GM10248 (cell line): ENCODE measurements around the gene MOV10.

Experiments used
- CTCF ChIA-PET: fragments of 300-600 bp; sonication (Branson Sonifier 250); formaldehyde crosslinking; extraction: SDS; loops from one replicate; lab custom pipeline; 2021; ENCODE audit warnings: antibody characterized with exemption; lab: Yijun Ruan, JAX
- POLR2A ChIA-PET: fragments of 350-650 bp; sonication (Branson Sonifier 250); formaldehyde crosslinking; extraction: SDS; loops from one replicate; lab custom pipeline; 2020; ENCODE audit warnings: antibody characterized with exemption; lab: Yijun Ruan, JAX
- DNase-seq: peaks from one replicate; pipeline ENCODE4 v3.0.0; 2012; ENCODE audit errors: extremely low spot score
- CTCF ChIP-seq: IDR thresholded peaks from 2 replicates; pipeline ENCODE4 v1.5.1; 2012; ENCODE audit warnings: mild to moderate bottlenecking, low read depth; ENCODE audit errors: extremely low read depth, missing control alignments, control extremely low read depth

Gene MOV10

GRCh38 chr1:112695276-112695675, 20.8 kb downstream of the MOV10 start:
- TF ChIP-seq CTCF = no peak
- DNase-seq = no peak
- ChIA-PET POLR2A (no interaction called here), CTCF (interaction anchor here (2.0 to 5.6 kb wide), 2 partner anchors 20 to 193 kb away, joined by 5 to 35 read pairs; partner anchors contain the start of gene MOV10)

GRCh38 chr1:112696578-112697314, 22.3 kb downstream of the MOV10 start:
- DNase-seq = no peak
- ChIA-PET POLR2A (interaction anchor here (0.6 kb wide), 1 partner anchor 75 kb away, joined by 3 read pairs; no protein-coding TSS in a partner anchor), CTCF (interaction anchor here (0.7 to 5.6 kb wide), 5 partner anchors 12 to 195 kb away, joined by 3 to 35 read pairs (median 6); partner anchors contain the start of genes MOV10 and PPM1J)
- TF ChIP-seq CTCF = no peak

- no peak for DNase-seq
- CTCF ChIA-PET = interaction anchor here (1.6 to 5.6 kb wide), 6 partner anchors 11 to 196 kb away, joined by 3 to 35 read pairs (median 8); partner anchors contain the start of genes MOV10 and PPM1J
- POLR2A ChIA-PET = interaction anchor here (0.6 kb wide), 1 partner anchor 76 kb away, joined by 3 read pairs; no protein-coding TSS in a partner anchor
- no peak for TF ChIP-seq CTCF
Measured at GRCh38 chr1:112697781-112698201, 23.3 kb downstream of the MOV10 start.

- CTCF ChIA-PET = interaction anchor here (1.6 to 5.6 kb wide), 7 partner anchors 9 to 197 kb away, joined by 3 to 35 read pairs (median 7); partner anchors contain the start of genes MOV10 and PPM1J
- no peak for TF ChIP-seq CTCF
- DNase-seq = no peak
- POLR2A ChIA-PET = no interaction called here
Measured at GRCh38 chr1:112698366-112699310, 24.2 kb downstream of the MOV10 start.

GRCh38 chr1:112699425-112700144, 25.1 kb downstream of the MOV10 start:
- ChIA-PET POLR2A (no interaction called here), CTCF (interaction anchor here (0.9 to 5.6 kb wide), 10 partner anchors 9 to 309 kb away, joined by 3 to 35 read pairs (median 5); partner anchors contain the start of genes MOV10 and PPM1J)
- DNase-seq = no peak
- TF ChIP-seq CTCF = no peak
